Measurements from ENCODE around the gene EYS.
A peak's percentile ranks its signal among the peaks of the same experiment; 100 is the strongest.
"Not testable (repeated sequence)": the region's sequence is repeated elsewhere in the genome, so short reads cannot be mapped to it uniquely, and the experiment has no call there.

EYS gene

DNA sequence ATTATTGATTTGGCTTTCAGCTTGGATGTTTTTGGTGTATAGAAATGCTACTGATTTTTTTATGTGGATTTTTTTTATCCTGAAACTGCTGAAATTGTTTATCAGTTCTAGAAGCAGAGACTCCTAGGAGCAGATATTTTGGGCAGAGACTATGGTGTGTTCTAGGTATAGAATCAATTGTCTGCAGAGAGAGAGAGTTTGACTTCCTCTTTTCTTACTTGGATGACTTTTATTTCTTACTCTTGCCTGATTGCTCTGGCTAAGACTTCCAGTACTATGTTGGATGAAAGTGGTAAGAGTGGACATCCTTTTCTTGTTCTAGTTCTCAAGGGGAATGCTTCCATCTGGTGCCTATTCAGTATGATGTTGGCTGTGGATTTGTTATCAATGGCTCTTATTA is 1700.8 kb downstream of the EYS start:
- no peak for DNase-seq

DNA sequence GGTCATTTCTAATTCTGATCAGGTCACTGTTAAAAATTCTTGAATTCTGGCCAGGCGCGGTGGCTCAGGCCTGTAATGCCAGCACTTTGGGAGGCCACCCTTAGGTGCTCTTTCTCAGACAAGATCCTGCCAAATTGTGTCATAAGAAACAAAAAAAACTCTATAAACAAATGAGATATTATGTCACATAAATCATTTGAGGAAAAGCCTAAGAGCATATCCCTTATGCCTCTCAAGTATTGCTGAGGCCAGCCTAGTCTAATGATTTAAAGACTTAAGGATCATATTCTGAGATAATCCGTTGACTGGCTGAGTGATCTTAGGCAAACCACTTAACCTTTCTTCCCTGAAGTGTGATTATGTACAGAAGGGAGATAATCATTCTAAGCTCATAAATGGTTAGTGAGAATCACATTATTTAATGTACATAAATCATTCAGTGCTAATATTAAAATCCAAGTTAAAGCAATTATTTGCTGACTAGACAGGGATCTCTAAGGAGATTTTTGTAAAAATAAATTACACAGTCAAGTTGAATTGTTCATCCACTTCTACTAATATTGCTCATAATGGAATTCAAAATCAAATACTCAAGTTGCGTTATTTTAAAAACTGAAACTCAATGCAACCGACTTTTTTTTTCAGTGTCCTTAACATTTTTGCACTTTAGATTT is 1706.1 kb downstream of the EYS start:
- DNase-seq = peak; percentile 3

DNA sequence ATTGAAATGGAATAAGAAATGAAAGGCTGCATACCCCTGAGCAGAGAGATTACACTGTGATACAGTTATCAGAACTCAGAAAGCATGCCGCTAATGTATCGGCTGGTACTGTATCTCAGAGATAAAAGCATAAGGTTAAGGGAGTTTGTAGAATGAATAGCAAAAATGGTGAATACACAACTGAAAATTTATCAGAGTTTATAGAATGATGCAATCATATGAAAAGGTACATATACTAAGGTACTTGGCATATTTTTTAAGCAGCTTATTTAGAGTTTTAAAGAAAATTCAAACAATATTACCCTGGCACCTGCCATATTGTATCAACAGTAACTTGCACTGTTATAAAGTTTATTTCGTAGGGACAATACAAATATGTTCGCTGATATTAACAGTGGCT is 1707.4 kb downstream of the EYS start:
- no peak for DNase-seq

DNA sequence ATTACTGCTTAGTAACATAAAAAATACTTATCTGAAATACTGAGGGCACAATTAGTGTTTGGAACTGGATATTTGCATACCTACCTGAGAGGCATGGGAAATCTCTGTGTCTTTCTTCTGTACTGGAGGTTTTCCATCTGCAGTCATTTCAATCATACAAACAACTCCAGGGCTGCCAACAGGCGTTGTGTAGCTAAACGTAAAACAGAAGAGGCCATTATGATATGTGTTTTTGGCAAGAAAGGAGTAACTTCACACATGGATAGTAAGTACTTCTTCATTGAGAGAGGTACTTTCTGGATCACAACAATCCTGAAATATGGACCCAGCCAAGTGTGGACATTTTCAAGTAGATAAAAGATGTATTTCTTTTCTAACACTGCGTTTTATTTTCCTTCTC is 1708.0 kb downstream of the EYS start:
- peak; percentile 72 for DNase-seq

DNA sequence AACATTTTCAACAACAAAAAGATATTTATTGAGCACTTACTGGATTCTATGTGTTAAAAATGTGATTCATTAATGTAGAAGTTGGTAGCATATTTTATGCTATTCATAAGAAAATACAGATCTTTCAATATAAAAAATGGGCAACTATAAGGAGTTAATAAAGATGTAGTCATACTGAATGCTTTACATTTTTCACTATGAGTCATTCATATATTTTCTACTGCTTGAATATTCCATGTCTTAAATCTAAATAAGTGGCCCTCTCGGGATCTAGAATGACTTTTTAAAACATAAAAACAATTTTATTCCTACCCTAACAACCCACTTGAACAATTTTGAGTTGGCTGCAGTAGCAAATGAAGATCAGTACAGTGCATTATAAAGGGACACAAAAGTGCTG is 1709.3 kb downstream of the EYS start:
- DNase-seq = no peak

DNA sequence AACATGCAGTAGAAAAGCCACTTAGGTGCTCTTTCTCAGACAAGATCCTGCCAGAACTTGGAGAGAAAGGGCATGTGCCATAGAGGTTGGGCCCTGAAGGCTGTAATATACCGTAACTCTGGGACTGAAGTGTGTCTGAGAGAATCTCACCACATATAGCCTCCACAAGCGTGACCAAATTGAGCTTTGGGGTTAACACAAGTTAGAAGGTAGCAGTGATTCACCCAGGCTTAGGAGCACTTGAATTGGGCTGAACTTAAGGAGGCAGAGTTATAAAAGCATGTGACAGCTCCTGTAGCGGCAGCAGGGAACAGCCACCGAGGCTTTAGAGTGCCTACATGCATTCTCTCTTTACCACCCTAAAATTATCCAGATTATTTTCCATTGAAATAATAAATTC is 1709.8 kb downstream of the EYS start:
- DNase-seq = no peak

DNA sequence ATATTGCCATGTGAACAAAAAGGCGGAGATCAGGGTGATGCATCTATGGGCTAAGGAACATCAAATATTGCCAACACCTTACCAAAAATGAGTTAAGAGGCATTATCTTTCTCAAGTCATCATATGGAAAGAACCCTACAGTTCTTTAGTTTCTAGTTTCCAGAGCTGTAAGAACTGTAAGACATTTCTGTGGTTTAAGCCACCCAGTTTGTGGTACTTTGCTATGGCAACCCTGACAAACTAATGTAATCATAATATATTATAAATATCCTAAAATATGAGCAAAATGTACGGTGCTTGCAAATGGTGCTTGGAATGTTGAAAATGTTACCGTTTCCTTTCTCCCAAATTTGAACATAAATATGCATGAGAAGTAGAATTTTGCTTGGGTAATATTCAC is 1721.8 kb downstream of the EYS start:
- DNase-seq = no peak

DNA sequence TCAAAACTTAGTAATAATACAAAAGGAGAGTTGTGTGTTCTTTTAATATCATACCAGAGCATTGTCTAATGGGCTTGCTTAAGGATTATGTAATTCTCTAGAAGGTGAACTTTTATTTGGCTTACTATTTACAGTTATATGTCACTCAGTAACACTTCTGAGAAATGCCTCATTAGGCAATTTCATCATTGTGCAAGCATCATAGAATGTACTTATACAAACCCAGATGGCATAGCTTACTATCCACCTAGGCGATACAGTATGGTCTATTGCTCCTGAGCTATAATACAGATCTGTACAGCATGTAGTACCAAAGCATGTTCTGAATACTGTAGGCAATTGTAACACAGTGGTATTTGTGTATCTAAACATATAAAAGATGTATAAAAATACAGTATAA is 1731.3 kb downstream of the EYS start:
- peak; percentile 15 for DNase-seq

DNA sequence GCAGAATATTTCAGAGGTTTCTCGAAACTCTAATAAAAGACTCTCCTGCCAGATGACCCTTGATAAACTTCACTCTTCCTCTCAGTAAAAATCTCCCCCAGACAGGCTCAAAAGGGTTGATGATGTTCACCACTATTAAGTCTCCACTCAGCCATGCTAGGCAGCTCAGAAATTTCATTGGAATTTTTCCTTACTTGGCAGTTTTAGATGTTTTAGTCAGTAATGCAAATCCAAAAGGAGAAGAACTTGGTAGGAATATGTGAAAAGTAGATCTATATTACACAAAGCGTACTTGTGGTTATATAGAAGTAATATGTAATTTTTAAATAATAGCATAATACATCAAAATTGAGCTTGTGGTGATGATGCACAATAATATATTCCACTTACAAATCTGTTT is 1738.4 kb downstream of the EYS start:
- DNase-seq = no peak

DNA sequence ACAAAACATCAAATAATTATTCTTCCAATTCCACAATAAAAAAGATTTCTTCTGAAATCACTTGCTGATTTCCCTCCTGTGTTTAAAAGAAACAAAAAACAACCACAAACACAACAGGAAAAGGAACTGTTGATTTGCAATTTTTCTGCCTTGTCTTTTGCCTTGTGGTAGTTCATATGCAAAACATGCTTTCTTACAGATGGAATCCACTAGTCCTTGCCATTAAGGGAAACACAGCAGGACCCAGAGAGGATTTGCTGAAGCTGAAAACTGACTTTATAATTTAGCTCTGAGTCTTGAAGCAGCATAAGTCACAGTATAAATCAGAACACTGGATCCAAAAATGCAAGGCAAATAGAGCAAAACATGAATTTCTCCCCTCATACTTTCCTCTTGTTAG is 1742.7 kb downstream of the EYS start:
- no peak for DNase-seq

DNA sequence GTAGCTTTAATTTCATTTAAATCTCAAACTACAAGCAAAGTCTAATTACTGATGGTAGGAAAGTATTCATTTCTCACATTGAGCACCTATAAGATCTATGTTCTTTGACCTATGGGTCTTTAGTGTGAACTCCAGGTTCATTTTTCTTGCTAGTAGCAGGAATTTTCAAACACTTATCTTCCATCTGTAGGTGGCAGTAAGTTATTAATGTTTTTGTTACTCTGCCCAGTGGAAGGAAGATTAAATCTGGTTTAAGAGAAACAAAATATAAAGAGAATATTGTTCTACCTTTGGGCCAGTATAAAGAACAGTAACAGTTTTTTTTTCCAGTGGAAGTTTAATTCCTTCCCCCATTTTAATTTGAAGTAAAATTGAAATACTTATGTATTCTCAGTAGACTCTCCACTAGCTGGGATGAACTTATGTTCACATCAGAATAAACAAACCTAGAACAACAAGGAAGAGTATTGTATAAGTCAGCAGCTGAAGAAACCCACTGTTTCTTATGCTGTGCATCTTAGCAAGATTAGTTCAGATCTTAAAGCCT is 1743.2 kb downstream of the EYS start:
- DNase-seq = no peak

DNA sequence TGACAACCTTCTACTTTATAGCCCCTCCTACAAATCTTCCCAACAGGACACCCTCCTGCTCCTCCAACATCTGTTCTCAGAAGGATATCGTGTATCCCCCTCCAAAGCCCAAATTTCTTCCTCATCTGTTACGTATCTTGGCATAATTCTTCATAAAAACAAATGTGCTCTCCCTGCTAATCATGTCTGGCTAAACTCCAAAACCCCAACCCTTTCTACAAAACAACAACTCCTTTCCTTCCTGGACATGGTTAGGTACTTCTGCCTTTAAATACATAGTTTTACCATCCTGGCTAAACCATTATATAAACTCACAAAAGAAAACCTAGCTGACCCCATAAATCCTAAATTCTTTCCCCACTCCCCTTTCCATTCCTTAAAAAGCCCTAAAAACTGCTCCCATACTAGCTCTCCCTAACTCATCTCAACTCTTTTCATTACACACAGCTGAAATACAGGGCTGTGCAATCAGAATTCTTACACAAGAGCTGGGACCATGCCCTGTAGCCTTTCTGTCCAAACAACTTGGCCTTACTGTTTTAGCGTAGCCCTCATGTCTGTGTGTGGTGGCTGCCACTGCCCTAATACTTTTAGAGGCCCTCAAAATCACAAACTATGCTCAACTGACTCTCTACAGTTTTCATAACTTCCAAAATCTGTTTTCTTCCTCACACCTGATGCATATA is 1753.5 kb downstream of the EYS start:
- not testable (repeated sequence) for DNase-seq

DNA sequence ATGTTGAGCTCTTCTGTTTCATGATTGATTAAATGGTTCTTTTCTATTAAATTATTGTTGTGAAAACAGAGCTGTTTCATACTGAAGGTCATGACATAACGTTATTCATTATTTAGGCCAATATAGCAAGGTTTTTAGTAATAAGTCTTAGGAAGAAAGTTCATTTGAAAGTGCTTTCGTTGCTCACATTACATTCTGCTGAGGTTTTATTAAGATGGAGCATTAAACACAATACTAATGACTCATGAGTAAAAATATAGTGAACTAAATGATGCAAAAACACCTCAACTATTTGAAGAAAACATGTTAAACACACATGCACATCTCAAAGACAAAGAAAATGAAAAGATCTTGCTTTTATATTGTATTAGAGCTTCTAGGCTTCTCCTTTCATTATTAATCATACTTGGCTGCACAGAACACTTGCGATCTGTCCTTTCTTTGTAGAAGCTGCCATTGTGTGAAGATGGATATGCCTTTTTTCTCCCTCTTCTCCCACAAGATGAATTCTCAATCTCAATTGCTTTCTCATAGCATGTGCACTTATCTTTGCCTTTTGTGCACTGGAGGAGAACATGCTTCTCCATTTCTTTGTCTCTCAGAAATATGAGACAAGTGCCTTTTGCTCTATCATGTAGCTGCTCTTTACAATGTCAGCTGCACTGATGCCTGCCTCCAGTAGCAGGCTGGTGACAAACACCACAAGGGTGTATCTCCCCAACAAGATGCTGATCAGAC is 1759.1 kb downstream of the EYS start:
- no peak for DNase-seq

DNA sequence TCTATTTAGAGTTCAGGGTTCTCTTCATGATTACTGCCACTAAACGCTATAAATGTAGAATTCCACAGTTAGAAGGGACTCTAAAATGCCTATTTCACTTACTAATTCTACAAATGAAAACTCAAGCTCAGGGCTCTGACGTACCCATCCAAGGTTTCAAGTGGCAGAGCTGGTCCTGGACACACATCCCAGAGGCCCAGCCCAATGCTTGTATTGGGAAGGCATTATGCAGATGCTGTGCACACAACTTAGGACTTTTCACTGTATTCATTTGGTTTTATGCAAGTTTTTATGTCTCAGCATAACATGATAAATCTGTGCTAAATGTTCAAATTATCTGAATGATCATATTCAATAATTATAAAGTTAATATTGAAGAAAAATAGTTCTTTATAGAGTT is 1761.0 kb downstream of the EYS start:
- no peak for DNase-seq

DNA sequence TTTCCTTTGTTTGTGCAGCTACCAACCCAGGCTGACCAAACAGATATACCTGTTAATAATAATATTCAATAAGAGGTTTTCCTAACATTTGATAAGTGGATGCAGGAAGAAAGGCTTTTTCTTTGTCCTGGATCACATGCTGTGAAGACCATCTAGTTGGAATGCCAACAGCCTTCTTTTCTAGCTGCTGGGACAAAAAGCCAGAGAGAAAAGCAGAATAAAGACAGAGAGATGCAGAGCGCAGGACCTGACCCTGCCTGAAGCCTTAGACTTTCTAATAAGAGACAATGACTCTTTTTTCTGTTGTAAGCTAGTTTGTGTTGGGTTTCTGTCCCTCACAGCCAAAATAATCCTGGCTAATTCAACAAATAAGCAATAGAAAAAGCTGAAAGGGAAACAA is 1763.2 kb downstream of the EYS start:
- DNase-seq = no peak

DNA sequence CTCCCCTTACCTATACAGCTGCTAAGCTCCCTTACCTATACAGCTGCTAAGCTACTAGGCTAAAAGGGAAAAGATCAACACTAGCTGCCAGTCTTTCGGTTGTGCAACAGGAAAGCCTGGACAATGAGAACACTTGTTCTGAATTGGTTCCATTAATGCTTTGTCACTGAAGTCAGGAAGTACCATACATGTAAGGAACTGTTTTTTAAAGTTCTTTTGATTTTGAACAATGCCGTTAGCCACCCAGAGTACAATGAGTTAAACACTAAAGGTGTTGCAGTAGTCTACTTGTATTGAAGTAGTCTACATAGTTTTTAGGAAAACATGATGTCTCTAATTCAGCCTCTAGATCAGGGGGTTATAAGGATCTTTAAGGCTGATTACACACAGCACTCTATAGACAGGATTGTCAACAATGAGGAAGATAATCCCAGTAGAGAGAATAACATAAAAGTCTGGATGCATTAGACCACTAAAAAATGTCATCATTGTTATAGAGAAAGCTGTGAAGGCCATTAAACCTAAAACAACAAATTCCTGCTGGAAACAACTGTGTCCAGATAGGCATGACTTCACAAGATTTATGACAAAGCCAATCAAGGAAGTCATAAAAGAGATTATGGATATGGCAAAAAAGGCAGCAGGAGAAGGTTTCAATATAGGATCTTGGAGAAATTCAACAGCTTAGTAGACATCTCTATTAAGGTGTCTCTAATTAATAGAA is 1765.1 kb downstream of the EYS start:
- DNase-seq = no peak

DNA sequence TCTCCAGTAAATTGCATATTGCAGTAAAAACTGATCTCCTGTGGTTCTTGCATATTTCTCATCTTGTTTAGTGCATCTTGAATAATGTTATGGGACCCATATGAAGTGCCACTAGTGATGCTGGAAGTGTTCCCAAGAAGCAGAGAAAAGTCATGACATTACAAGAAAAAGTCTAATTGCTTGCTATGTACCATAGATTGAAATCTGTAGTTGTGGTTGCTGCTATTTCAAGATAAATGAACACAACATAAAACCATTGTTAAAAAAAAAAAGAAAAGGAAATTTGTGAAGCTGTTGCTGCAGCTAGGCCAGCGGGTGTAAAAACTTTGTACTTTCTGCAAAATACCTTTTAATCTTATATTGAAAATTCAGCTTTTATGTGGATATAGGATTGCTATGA is 1767.0 kb downstream of the EYS start:
- no peak for DNase-seq

DNA sequence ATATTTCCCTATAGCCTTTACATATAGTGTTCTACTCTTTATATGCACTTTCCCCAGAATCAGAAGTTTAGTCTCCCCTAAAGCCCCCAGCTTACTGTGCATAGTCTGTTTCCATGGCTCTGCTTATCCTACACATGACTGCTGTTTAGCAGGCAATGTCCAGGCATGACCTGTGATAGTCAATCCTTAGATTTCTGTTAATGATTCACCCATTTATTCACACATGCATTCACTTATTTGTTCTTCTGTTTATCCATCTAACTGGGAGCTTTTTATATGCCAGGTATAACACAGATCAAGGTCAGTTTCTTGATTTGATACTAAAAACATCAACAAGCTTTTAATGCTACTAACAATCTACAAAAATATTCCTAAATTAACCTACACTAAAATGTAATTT is 1770.6 kb downstream of the EYS start:
- DNase-seq = no peak

DNA sequence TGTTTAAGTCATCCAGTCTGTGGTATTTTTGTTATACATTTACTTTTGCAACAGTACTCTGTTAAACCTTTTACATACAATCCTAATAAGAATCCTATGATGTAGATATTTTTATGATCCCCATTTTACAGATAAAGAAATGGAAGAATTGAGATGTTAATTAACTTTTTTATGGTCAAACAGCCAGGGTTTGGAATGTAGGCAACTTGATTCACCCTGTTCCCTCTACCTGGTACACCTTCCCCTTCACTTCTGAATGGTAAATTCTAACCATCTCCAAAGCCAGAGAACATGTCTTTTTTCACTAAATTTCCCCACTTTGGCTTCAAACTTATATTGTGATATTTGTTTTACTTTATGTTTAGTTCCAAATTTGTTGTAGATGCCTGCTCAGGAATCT is 1771.3 kb downstream of the EYS start:
- no peak for DNase-seq

DNA sequence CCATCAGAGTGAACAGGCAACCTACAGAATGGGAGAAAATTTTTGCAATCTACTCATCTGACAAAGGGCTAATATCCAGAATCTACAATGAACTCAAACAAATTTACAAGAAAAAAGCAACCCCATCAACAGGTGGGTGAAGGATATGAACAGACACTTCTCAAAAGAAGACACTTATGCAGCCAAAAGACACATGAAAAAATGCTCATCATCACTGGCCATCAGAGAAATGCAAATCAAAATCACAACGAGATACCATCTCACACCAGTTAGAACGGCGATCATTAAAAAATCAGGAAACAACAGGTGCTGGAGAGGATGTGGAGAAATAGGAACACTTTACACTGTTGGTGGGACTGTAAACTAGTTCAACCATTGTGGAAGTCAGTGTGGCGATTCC is 1773.1 kb downstream of the EYS start:
- not testable (repeated sequence) for DNase-seq

DNA sequence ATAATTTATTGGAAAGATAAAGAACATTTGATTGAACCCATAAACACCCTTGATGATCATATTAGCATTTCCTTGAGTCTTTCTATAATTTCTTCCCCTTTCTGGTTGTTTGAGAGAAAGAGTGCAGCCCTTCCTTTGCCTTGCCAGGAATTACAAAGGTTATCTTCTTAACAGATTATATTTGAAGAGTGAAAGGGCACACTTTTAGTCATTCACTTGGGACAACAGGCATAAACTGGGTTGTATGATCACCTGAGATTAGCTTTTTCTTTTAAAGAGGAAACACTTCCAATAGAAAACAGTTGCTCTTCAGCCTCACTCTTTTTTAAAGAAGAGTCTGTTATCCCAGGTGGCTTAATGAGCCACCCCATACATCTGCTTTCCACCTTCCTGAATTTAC is 1776.2 kb downstream of the EYS start:
- no peak for DNase-seq

DNA sequence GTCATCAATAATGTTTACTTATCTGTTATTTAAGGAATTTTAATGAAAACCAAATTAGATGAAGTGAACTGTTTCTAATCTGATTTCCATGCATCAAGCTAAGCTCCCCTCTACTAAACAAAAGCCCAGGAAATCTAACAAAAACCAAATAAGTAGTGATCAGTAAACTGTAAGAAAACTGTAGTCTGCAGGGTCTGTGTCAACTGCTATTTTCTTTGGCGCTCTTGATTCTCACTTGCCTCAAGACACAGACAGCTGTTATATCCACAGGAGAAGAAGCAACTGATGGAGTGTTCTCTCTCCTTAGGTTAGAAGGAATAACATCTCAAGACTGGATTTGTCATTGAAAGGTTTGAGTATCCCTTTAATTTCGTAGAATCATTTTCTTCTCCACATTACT is 1777.9 kb downstream of the EYS start:
- DNase-seq = no peak

DNA sequence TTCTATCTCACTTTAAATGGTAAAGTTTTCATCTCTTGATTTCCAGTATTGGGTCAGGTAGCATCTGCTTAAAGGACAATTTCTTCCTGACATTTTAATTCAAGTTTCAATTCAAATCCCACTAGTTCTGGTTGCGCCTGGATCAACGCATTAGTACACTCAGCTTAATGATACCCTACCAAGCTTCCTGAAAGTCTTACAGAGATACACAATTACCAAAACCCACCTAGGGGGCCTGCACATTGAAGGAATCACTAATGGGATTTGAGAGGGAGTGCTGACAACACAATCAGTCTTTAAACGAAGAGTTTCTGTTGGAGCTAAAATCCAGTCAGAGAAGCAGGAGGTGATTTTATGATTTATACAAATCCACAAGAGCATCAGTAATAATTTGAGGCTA is 1778.4 kb downstream of the EYS start:
- no peak for DNase-seq
